ENCODE measurements around the gene FRMPD3.

- TF ChIP-seq POLR2A (IDR thresholded peaks at IDR 0.05), result no peak
- TF ChIP-seq CTCF (IDR thresholded peaks at IDR 0.05), result no peak
- TF ChIP-seq EP300 (IDR thresholded peaks at IDR 0.05; ENCODE audit: low read depth), result no peak
- TF ChIP-seq POLR2AphosphoS5 (IDR thresholded peaks at IDR 0.05), result no peak
These were observed 34.7 kb downstream of the FRMPD3 start for GRCh38 chrX:107484002-107484726.

Data from transverse colon (tissue), 4 donors.